ENCODE results near the gene GCK.

The GCK gene

DNA sequence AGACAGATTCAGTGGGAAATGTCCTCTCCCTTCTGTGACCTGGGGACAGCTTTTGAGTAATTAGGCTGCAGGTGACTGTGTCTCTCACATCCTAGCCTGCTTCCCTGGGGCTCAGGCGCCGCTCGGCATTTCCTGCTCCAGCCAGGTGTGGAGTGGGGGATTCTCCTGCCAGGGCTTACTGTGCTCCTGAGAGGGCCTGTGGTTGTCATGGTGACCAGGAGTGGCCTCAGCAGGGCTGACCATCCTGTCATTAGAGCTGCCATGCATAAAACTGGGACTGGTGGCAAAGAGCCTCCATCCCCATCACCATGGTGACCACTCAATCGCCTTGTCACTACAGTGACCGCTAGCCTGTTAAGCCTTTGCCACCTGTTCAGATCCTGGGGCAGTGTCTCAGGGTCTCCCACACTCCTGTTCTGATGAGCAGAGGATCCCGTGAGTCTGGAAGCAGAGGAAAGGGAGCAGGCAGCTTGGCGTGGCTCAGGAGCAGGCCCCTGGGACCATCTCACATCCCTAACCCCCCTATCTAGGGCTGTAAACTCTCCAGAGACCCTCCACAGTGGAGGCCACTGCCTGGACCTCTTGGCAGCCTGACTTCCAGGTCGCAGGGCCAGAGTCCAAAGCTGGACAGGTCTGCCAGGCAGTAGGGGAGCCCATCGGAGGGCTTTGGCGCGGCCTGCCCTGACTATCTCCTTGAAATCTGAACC lies at the start of gene GCK:
Gene GCK, minus strand, starts transcription at position 154 of the 707 bp plus-strand sequence. CDS start 486 bp downstream, outside the sequence.
- DNase-seq: no peak

DNA sequence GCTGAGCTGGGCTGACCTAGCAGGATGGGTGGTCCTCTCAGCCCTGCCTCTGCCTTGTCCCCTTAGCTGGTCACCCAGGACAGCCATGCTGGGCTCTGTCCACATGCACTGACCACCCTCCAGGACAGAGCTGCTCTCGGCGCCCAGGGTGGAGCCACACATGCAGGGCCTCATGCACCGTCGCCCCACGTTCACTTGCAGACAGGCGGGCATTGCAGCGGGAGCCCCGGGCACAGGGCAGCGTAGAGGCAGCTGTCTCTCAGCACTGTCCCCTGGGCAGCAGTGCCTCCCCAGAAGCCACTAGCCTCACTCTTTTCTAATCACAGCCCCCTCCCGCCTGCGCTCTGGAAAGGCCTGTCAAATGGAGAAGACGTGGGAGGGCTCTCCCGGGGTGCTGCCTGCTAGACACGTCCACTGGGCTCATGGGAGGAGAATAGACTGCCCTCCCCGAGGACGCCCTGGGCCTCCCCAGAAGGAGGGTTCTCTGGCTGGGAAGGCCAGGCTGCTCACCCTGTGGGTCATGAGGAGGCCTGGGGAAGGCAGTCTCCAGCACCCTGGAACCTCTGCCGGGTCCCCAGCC lies 49.0 kb upstream of the GCK start:
- no peak for DNase-seq

DNA sequence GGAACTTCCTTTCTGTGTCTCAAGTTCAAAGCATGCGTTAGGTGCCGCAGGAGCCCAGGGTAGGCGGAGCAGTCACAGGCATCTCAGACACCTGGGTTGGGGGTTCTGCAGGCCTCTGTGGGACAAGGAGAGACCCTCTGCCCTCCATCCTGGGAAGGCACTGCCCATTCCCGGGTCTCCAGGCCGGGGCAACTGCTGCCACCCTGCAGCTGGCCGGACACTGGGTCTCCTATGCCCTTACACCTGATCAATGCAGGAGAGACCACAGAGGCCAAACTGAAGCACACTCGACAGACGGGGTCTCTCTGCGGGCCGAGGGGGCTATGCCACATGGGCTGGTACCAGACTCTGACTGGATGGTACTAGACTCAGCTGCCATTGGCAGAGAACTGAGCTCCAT lies 48.5 kb upstream of the GCK start:
- DNase-seq: no peak

DNA sequence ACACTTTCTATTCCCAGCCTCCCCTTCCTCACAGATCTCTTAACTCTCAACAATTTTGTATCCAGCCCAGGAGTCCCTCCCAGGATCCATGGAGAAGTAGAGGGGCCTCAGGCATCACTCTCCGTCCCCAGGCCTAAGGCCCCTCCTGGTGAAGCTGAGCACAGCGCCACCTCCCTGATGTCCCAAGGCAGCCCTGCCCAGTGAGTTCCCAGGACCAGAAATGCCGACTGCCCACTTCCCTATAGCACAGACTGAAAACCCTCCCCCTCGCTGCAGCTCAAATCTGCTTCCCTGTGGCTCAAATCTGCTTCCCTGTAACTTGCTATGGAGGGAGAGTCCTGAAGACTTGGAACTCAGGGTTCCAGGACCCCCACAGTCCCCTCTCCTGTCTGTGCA lies 47.1 kb upstream of the GCK start:
- no peak for DNase-seq

DNA sequence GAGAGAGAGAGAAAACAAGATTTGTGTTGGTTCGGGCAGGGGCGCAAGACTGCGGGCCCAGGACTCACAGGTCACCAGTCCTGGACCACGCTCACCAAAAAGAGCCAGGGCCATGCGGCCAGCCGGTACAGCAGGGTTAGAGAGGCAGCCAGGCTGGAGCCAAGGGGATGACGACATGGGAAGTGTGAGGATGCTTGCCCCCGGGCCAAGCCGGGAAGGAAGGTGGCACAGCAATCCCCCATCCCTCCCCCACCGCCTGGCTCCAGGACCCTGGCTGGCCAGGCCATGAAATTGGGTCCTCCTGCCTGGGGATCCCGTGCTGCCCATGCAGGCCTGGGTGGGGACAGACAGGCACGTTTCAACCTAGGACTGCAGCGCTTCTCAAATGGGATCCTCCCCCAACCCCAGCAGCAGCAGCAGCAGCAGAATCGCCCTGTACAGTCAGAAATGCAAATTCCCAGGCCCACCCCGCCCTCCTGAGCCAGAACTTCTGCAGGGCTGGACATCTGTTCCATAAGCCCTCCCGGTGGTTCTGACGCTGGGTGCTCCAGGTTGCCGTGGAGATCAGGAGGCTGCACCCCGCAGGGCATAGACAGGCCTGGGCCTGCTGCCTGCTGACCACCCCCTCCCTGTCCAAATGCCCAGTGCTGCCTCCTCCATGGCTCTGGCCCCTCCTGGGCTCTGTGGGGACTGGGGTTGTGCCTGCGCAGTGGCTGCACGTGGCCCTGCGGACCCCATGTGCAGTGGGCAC lies 46.5 kb upstream of the GCK start:
- no peak for DNase-seq

DNA sequence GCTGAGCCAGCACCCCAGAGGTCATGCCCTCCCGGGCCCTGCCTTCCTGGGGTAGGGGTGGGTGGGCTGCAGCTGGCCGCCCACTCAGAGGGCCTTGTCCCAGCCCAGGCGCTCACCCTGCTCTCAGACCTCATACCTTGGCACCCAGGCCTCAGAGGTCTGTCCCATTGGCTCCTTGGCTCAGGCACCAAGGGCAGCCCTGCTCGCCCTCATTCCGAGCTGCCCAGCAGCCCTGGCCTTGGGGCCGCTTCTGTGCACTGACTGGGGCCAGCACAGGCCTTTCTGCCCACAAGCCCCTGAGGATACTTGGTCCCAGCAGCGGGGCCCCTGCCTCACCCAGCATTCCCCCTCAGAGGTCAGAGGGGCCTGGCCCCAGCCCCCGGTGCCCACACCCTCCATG lies 45.8 kb upstream of the GCK start:
- DNase-seq: no peak

DNA sequence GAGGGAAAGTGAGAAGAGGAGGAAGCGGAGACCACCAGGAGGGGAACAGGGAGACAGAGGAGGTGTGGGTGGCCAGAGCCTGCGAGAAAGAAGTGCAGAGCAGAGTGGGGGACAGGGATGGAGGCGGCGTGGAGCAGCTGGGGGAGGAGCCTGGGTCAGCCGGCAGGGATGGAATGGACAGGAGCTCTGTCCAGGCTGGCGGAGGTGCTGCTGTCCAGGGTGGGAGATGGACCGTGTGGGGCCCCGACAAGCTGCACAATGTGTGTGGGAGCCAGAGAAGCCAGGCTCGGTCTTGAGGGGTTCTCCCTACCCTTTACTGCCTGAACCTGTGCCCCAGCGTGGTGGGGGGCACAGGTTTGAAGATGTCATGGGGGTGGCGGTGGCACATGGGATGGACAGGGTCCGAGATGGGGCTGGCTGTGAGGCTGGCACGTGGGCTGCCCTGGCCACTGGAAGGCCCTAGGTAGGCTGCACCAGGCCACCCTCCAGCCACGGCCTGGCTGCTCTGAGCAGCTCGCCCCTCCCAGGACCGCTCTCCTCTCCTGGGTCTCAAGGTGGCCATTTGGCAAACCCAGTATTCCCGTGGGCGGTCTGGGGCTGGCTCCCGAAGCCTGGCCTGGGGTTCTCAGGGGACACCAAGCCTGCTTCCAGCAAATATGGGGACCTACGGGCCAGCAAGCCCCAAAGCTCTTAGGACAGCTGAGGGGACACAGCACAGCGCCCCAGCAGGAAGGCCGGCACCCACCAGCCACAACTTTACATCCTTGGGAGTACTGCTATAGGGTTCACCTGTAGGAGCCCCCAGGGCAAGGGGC lies 43.9 kb upstream of the GCK start:
- DNase-seq: no peak

DNA sequence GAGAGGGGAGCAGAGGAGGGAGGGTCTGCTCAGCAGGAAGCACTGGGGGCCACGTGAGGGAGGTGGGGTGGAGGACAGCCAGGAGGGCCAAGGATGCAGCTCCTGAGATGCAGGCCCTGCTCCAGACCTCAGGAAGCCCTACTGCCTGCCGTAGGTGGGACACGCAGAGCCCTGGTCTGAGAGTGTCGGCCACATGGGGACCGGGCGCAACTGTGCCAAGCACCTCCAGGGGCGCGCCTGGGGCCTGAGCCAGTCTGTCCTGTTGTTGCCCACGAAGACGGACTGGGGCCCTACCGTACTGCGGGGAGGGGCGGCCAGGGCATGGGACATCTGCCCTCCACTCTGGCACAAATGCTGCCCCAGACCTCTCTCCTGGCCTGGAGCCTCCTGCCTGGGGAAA lies 43.2 kb upstream of the GCK start:
- DNase-seq: no peak

DNA sequence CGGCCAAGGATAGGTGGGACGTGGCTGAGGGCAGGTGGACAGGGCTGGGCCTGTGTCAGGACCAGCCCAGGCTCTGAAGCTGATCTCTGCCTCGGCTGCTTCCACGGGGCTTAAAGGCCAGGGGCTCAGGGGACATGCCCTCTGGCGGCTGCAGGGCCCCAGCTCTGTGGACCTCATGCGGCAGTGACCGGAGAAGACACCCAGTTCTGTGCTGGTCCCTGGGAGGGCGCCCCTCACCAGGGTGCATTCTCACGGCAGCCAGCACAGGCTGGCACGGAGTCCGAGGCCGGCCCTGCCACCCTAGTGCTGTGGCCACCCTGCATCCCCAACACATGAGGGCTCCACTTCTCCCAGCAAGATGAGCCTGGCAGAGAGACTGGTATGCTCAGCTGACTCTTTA lies 41.8 kb upstream of the GCK start:
- no peak for DNase-seq

DNA sequence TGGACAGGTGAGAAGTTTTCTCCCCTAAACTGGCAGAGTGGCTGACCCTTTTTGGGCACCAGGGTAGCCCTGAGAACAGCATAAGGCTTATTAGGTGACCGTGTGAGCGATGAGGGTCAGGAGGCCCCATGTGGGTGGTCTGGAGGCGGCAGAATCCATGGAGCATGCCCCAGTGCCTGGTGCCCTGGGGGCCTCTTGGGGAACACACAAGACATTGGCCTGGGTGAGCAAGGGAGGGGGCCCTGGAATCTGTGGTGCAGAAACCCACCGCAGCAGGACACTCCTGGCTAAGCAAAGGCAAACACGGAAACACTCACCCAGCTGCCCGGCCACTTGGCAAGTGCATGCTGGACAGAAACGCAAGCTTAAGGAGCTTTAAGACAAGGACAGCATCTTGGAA lies 41.0 kb upstream of the GCK start:
- no peak for DNase-seq

DNA sequence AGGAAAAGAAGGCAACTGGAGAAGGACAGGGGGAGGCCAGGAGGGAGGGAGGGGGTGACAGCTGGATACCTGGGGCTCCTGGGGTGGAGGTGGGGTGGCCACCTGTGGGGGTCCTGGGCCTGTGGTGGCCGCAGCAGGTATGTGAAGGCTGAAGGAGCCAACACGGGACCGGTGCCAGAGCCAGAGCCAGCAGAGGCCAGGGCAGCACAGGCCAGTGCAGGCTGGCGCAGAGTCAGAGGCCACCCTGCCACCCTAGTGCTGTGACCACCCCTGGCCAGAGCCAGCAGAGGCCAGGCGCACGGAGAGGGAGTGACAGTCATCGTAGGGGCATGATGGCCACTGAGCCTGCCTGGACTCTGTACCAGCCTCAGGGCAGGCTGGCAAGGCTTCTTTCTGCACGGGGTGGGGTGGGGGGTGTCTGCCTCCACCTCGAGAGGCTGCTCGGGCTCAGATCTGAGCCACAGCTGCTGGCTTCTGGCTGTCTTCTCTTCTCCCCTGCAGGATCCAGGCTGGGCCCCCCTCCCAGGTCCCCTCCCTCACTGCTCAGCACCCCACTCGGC lies 40.4 kb upstream of the GCK start:
- no peak for DNase-seq

DNA sequence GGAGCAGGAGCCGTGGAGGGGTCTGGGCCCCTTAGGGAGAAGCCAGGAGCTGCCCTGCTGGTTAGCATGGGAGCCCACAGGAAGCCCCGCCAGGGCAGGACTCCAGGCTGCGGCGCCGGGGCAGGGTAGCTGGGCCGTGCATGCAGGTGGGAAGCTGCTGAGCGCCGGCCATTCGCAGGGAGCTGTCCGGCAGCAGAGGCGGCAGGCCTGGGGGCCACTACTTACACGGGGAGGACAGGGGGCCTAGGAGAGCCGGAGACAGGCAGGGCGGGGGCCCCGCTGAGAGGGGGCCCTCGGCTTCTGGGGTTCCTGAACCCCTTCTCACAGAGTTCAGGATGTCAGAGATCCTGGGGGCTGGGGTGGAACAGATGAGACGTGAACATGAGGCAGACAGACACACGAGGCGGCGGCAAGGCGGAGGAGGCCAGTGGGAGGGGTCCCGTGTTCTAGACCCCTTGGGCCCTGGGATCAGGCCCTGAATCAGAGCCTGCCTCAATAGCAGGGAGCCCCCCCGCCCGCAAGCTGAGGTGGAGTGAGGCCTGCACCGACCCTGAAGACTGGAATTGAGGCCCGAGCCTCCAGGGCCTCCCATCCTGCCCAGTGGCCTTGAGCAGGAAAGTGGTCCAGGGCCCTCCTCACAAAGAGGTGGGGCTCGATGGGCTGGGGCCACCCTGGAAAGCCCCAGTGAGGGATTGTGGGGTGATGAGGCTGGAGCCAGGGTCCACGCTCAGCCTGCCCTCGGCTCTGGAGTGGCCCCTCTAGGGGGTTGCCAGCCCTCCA lies 39.5 kb upstream of the GCK start:
- no peak for DNase-seq

DNA sequence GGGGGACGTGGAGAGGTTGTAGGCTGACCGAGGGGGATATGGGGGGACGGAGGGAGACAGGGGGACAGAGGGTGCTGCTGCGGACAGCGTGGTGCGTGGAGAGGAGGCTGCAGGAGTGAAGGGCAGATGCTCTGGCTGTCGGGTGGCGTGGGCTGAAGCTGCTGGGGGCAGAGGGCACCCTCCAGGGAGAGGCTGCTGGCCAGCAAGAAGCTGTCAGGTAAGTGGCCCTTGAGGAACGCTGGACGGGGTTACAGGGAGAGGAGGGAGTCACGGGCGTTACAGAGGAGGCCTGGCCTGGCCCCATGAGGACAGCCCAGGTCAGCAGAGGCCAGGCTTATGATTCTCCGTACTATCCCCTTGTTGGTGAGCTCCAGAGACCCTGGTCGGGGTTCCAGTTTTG lies 38.7 kb upstream of the GCK start:
- DNase-seq: no peak

DNA sequence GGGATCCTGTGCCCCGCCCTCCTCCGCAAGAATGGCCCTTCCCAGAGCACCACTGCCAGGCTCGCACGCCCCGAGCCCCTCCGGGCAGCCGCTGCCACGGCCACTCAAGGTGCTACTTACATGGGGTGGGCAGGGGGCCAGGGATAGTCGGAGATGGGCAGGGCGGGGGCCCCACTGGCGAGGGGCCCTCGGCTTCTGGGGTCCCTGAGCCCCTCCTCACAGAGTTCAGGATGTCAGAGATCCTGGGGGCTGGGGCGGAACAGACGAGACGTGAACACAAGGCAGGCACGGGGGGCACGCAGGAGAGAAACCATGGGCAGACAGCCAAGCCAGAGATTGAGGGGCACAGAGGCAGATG lies 37.1 kb upstream of the GCK start:
- no peak for DNase-seq

DNA sequence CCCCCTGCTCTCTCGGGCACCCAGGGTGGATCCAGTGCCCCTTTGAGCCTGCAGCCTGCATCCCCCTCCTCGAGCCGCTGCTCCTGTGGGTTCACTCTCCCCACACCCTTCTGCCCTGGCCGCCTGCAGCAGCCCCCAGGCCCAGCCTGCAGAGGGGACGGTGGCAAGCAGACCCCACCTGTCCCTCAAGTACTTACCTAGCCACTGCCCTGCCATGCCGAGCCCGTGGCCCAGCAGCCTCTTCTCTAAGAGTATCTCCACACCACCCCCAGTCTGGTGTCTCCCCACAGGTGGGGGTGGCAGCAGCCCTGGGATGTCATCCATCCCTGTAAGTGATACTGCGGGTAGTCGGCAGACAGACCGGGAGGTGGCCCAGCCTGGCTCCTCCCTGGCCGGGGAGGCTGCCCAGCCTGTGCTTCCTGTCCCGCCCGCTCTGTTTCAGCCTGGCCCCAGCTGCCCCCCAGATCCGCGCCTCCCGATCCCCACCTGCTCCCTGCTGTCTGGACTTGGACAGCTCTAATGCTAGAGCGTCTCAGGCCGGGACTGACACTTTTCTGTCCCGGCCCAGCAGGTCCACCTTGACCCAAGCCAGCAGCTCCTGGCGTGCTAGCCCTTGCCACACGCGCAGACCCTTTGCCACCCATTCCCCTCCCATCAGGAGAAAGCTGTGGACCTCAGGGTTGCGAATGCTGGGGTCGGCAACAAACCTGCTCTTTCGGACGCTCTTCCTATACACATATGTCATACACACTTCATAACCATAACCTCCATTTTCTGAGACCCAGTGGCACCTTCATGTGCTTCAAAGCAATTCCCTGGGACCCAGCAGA lies 36.5 kb upstream of the GCK start:
- DNase-seq: no peak

DNA sequence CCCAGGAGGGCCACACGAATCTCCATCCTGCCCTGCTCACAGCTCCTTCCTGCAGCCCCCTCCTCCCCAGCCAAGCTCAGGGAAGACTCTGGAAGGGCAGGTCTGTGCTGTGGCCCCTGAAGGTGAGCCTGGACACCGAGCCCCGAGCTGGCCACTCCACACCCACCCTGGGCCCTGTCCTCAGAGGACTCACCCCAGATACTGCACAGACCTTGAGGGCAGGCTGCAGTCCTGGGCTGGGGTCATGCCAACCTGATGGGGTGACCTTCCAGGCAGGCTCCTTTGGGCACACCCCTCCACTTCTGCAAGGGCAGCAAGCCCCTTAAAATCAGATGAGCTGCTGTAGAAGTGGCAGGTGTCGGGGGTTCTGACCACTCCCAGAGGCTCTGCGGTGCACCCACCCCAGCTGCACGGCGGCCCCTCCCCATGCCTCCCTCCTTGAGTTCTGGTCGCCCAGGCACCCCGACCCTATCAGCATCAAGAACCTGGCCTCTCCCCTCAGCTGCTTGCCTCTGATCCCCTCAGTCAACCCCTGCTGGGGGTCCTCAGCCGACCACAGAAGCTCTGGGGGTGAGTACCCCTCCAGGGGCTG lies 35.8 kb upstream of the GCK start:
- no peak for DNase-seq

DNA sequence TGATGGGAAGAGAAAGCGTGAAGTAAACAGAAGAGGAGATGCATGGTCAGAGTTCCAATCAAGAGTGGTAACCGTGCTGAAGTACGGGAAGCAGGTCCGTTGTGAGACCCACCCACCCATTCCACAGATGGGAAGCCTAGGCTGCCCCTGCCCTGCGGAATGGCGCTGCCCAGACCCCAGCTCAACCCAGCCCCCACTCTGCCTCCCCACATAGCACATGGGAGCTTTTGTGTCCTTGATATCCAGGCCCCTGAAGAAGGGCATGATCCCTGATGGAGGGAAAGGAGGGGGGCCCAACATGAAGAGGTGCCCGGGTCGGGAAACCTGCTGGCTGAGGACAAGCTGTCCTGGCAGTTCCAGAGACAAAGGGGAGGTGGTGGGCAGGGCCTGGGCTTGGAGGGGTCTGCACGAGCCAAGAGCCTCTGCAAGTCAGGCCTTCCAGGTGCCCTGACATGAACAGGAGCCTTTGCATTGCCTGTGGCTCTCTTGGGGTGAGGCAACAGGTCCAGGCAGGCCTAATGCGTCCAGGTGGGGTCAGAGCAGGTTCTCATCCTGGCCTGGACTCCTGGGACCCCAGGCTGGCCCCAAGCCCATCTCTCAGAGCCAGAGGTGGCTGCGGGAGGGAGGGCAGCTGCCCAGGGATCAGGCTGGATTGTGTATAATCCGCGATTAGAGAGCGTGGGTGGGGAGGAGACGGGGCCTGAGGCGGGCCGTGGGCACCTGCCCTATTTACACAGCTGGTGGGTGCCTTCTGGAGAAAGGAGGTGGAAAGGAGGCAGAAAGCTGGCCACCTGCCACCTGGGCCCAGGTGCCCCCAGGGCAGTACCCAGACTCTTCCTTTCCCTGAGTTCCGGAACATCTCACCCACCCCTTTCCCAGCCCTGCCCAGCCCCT lies 35.1 kb upstream of the GCK start:
- no peak for DNase-seq

DNA sequence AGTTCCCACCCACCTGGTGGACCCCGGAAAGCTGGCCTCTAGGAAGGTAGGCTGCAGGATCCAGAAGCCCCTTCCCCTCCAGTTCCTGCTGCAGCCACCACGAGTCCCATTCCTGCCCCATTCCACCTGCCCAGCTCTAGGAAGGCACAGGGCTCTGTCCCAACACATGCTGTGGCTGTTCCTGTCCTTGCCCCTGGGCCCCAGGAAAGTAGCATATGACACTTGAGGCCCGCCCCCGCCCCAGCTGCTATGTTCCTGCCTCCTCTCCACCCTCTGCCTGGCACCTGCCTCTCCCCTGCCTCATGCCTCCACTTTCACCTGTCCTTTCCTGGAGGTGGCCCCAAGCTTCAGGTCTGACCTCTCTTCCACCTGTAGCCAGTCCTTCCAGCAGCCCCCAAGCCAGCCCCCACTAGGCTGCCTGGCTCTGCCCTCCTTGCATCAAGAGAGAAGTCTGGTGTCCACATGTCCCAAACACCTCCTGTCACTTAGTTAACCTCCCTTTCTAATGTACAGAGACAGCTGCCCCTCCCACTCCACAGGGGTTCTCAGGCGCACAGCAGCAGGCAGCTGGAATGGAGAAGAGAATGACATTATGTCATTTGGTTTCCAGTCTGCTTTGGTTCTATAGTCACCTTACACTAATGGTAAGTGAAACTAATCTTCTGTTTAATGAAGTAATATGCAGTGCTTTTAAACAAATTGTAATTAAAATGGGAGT lies 34.3 kb upstream of the GCK start:
- no peak for DNase-seq

DNA sequence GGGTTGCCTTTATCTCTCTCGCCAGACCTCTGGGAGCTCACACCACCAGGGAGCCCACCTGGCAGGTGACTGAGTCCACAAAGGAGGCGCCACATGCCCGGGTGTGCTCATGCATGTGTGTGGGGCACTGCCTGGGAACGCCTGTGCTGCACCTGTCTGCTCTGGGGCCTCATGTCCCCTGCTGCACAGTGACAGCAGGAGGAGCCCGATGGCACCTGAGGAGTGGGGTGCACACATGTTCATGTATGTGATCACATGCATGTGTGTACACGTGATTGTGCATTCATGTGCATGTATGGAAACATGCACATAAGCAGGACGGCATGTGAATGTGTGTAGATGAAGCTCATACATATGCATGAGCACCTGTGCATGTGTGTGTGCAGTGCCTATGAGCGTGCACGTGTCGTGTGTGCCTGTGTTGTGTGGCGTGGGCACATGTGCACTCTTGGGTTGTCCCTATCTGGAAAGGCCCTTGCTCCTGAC lies 33.6 kb upstream of the GCK start:
- no peak for DNase-seq

Measured in stimulated activated CD4-positive, alpha-beta T cell treated with anti-CD3 and anti-CD28 coated beads, Interleukin-2, amount 100 ng/mL, for 48 hours (primary cell).